PC-3 (cell line): Measurements from ENCODE around the gene PRKCD.

ENCODE experiments used
- CTCF ChIP-seq: fragments of 300-600 bp; sonication (generic); conservative IDR thresholded peaks from 2 replicates; pipeline ENCODE4 v1.5.1; 2017; ENCODE audit warnings: antibody characterized with exemption, low read depth, mild to moderate bottlenecking, low read length
- EZH2phosphoT487 ChIP-seq: fragments of 300-600 bp; sonication (generic); IDR thresholded peaks from 2 replicates; pipeline ENCODE4 v1.6.1; 2018; ENCODE audit warnings: mild to moderate bottlenecking, antibody characterized with exemption, low read length, borderline replicate concordance

GRCh38 chr3:53166206-53166605 is 5.2 kb downstream of the PRKCD start:
- TF ChIP-seq CTCF (no peak), EZH2phosphoT487 (no peak)
